ENCODE results near the gene RRAS2. TPM values are rescaled to one million over a fixed set of nuclear protein-coding genes. Genes with fewer than 3 reads are reported as not detected.

RRAS2 gene
- total and polyA plus RNA-seq, 9 of the 15 experiments (the other 6 are each of a cell fraction or from before 2014, with no cell fraction given), result 9.4 to 47.5 (median 37.6) TPM

DNA sequence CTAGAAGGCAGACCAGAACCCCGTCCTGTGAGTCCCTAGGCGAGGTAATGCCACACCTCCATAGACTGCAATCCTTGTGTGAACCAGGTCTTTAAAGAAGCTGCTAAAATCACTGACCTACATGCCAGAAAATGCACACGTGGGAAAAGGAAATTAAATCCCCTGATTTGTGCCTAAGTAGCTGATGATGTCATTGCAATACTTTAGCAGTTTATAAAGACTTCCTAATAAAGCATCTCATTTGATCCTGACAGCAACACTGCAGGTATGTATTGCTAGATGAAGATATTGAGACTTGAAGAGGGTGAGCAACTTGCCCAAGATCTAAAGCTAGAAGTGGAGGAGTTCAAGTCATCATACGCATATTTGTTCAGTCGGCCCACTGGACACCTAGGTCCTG lies 107.2 kb downstream of the RRAS2 start:
- CTCF ChIA-PET (ENCODE audit: low intra/inter-chr PET ratio), result no interaction called here
- H3K79me2 ChIP-seq (ENCODE audit: control insufficient read depth, insufficient read depth, low read length), result no peaks in the 10 kb centered on the region
- no peak for TF ChIP-seq PHB2 (IDR thresholded peaks at IDR 0.05; ENCODE audit: low read depth)
- TF ChIP-seq, protein P1, sequence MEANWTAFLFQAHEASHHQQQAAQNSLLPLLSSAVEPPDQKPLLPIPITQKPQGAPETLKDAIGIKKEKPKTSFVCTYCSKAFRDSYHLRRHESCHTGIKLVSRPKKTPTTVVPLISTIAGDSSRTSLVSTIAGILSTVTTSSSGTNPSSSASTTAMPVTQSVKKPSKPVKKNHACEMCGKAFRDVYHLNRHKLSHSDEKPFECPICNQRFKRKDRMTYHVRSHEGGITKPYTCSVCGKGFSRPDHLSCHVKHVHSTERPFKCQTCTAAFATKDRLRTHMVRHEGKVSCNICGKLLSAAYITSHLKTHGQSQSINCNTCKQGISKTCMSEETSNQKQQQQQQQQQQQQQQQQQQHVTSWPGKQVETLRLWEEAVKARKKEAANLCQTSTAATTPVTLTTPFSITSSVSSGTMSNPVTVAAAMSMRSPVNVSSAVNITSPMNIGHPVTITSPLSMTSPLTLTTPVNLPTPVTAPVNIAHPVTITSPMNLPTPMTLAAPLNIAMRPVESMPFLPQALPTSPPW (CRISPR knock-in tag; IDR thresholded peaks at IDR 0.05), result no peak
- no peak for TF ChIP-seq ARHGAP35 (IDR thresholded peaks at IDR 0.05; ENCODE audit: partially characterized antibody)
- TF ChIP-seq ZNF79 (CRISPR knock-in tag; IDR thresholded peaks at IDR 0.05; ENCODE audit: low read depth), result no peak
- no peak for TF ChIP-seq ZNF3 (CRISPR knock-in tag; IDR thresholded peaks at IDR 0.05)
- TF ChIP-seq DNMT1 (IDR thresholded peaks at IDR 0.05), result no peak
- no peak for TF ChIP-seq FOXP1 (CRISPR knock-in tag; IDR thresholded peaks at IDR 0.05)
- TF ChIP-seq, protein P2, sequence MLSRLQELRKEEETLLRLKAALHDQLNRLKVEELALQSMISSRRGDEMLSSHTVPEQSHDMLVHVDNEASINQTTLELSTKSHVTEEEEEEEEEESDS (CRISPR knock-in tag; IDR thresholded peaks at IDR 0.05), result no peak
- no peak for TF ChIP-seq WHSC1 (IDR thresholded peaks at IDR 0.05; ENCODE audit: low read length)
- in situ Hi-C loops (cut with MboI), result no loop called here
- no peak overlapping the region for H2AFZ ChIP-seq (ENCODE audit: low read depth, low read length)
- H3K27ac ChIP-seq (ENCODE audit: extremely low read depth, low read depth, low read length), result no peak overlapping the region
- H3K4me3 ChIP-seq, result no peak overlapping the region
- no peak for DNase-seq (ENCODE audit: extremely low read depth in 1 of 4, low spot score in 3 of 4)
- intact Hi-C loops (cut with micrococcal nuclease), result no loop called here
- no peak overlapping the region for H3K9ac ChIP-seq (ENCODE audit: insufficient read depth in 1 of 2, low read depth in 2 of 2, low read length in 2 of 2)
- H3K4me1 ChIP-seq (replicated peaks in 1 of 2; ENCODE audit: control insufficient read depth in 2 of 2, insufficient read depth in 2 of 2, low read length in 2 of 2), result no peaks in the 10 kb centered on the region
- peaks cover 14 to 53% of the 10 kb centered on the region in 2 experiments; a peak in 3 of 5 replicates for H3K27me3 ChIP-seq (ENCODE audit: control insufficient read depth in 2 of 2, insufficient read depth in 2 of 2, low read length in 2 of 2)
- no TSS peak for BruUV-seq (replicated peaks)
- H3K9me1 ChIP-seq (ENCODE audit: control insufficient read depth, insufficient read depth, low read length), result no peaks in the 10 kb centered on the region
- H3K4me2 ChIP-seq (ENCODE audit: insufficient read depth, low read length), result no peak overlapping the region
- ATAC-seq, result no peak
- no peaks in the 10 kb centered on the region for H3K9me3 ChIP-seq (replicated peaks; ENCODE audit: control insufficient read depth, insufficient read depth, low read depth, low read length)
- H4K20me1 ChIP-seq (replicated peaks; ENCODE audit: control insufficient read depth, insufficient read depth, low read length), result no peaks in the 10 kb centered on the region; the same call in 1 of the 2 replicates
- H3K36me3 ChIP-seq (ENCODE audit: control insufficient read depth, insufficient read depth, low read length), result no peaks in the 10 kb centered on the region
- no peak for FAIRE-seq
- POLR2A ChIA-PET, result interaction anchor here (0.6 to 0.7 kb wide), 2 partner anchors 142 to 269 kb away, joined by 3 read pairs; no protein-coding TSS in a partner anchor
- WGBS (ENCODE audit: insufficient coverage, low coverage, missing lambda C conversion rate), result 8% methylated on average over 5 of the region's 5 CpGs
